ENCODE results near the gene LCN6.
A peak's percentile ranks its signal among the peaks of the same experiment; 100 is the strongest.
"Not testable (repeated sequence)": the region's sequence is repeated elsewhere in the genome, so short reads cannot be mapped to it uniquely, and the experiment has no call there.

Gene LCN6

GRCh38 chr9:136704741-136705140 lies 43.6 kb downstream of the LCN6 start:
- not testable (repeated sequence) for DNase-seq

GRCh38 chr9:136703276-136703860 lies 45.0 kb downstream of the LCN6 start:
- DNase-seq, result no peak

GRCh38 chr9:136701668-136702053 lies 46.7 kb downstream of the LCN6 start:
- no peak for DNase-seq

- peak; percentile 86 for DNase-seq
Measured at GRCh38 chr9:136700959-136701667, 47.2 kb downstream of the LCN6 start.

- no peak for DNase-seq
Measured at GRCh38 chr9:136700304-136700703, 48.0 kb downstream of the LCN6 start.

GRCh38 chr9:136698635-136699246 lies 49.6 kb downstream of the LCN6 start:
- DNase-seq, result no peak

- DNase-seq, result no peak
Measured at GRCh38 chr9:136697821-136698526, 50.4 kb downstream of the LCN6 start.

DNA sequence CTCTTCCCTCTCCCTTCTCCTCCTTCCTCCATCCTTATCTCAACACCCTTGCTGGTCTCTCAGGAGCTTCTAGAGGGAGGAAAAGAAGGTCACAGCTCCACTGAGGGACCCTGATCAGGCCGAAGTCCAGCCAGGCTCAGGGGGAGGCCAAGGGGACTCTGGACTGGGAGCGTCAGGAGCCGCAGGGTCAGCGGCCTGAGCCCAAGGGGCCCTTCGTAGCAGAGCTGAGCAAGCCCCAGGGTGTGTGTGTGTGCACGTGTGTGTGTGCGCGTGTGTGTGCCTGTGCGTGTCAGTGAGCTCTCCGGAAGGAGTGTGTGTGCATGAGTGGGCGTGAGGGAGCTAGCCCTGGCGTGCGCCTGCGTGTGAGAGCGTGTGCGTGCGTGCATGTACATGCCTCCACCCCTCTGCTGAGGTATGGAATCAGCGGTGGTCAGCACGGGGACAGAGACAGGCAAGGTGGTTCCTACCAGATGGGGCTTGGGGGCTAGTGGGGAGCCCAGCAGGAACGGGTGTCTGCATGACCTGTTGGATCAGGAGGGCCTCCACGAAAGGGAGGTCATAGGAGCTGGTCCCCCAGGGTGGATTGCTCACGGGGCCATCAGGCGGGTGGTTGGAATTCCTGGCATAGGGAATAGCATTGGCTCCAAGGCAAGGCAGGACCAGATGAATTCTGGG lies 51.0 kb downstream of the LCN6 start:
- DNase-seq, result no peak

- DNase-seq, result no peak
Measured at GRCh38 chr9:136696502-136696901, 51.8 kb downstream of the LCN6 start.

- DNase-seq, result no peak
Measured at GRCh38 chr9:136695955-136696354, 52.4 kb downstream of the LCN6 start.

- no peak for DNase-seq
Measured at GRCh38 chr9:136695435-136695895, 52.9 kb downstream of the LCN6 start.

DNA sequence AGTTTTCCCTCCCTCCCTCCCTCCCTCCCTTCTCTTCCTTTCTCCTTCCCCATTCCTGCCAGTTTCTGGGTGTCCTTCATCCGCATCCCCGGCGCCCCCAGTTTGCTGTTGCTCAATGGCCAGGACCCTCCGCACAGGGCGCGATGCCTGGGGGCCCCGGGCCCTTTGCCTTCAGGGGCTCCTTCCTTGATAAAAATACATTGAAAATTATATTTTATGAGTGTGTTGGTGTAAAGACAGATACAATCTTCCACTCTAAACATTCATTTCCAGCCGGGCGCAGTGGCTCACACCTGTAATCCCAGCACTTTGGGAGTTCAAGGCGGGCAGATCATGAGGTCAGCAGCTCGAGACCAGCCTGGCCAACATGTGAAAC lies 53.5 kb downstream of the LCN6 start:
- no peak for DNase-seq

- no peak for DNase-seq
Measured at GRCh38 chr9:136694163-136694871, 54.0 kb downstream of the LCN6 start.
